CD4-positive, alpha-beta T cell (primary cell): ENCODE results near the gene YPEL2. TPM values are rescaled to one million over a fixed set of nuclear protein-coding genes. Genes with fewer than 3 reads are reported as not detected.
A peak's percentile ranks its signal among the peaks of the same experiment; 100 is the strongest.

Experiments used
- ATAC-seq: fragments of 200-7000 bp; cut with Tn5 transposase; one replicate; pipeline ENCODE4 v1.10.0; 2022; ENCODE audit warnings: mild to moderate bottlenecking; ENCODE audit not compliant: poor library complexity
- CTCF ChIA-PET: fragments of 350-600 bp; sonication (Branson Sonifier 250); formaldehyde crosslinking; loops from one replicate; lab custom pipeline; 2021; ENCODE audit warnings: antibody characterized with exemption, inconsistent platforms; lab: Charles Lee
- POLR2A ChIA-PET: fragments of 350-600 bp; sonication (Branson Sonifier 250); formaldehyde crosslinking; loops from one replicate; lab custom pipeline; 2021; ENCODE audit warnings: antibody characterized with exemption, inconsistent platforms; lab: Charles Lee
- DNase-seq, 14 experiments: peaks; one replicate each; pipeline ENCODE4 v3.0.0-alpha.2; 2013 to 2020; ENCODE audit warnings: mixed read lengths in 2 of 14
- H3K27ac ChIP-seq, 2 donors: one replicate each; pipeline versions ENCODE4 v1.5.1 to v1.7.0; 2013; ENCODE audit warnings: low read length in 2 of 2, low read depth in 1 of 2, mild to moderate bottlenecking in 1 of 2
- H3K27me3 ChIP-seq, 2 experiments: 1 replicate in 1 of 2; 2 replicates in 1 of 2; pipeline versions ENCODE4 v1.6.1 to v1.7.0; 2013; ENCODE audit warnings: low read length in 2 of 2, control low read depth in 1 of 2, mild to moderate bottlenecking in 1 of 2, moderate library complexity in 1 of 2; ENCODE audit not compliant: insufficient read depth in 2 of 2, control insufficient read depth in 1 of 2
- H3K36me3 ChIP-seq: one replicate; pipeline ENCODE4 v1.6.1; 2013; ENCODE audit warnings: low read length, control low read depth; ENCODE audit not compliant: insufficient read depth
- H3K4me1 ChIP-seq: one replicate; pipeline ENCODE4 v1.6.1; 2013; ENCODE audit warnings: low read length, control low read depth; ENCODE audit not compliant: insufficient read depth
- H3K4me3 ChIP-seq: one replicate; pipeline ENCODE4 v1.5.1; 2013; ENCODE audit warnings: mild to moderate bottlenecking, low read length, moderate library complexity
- H3K9me3 ChIP-seq, 2 experiments: 1 replicate in 1 of 2; 2 replicates in 1 of 2; pipeline versions ENCODE4 v1.6.1 to v1.7.0; 2013; ENCODE audit warnings: low read length in 2 of 2, mild to moderate bottlenecking in 2 of 2, control low read depth in 1 of 2, moderate library complexity in 1 of 2; ENCODE audit not compliant: control insufficient read depth in 1 of 2, insufficient read depth in 1 of 2
- H3K27ac Mint-ChIP-seq: one replicate; pipeline ENCODE4 v1.8.0; 2020; ENCODE audit warnings: mixed read lengths
- H3K27me3 Mint-ChIP-seq: one replicate; pipeline ENCODE4 v1.8.0; 2021; ENCODE audit warnings: mixed read lengths
- H3K36me3 Mint-ChIP-seq: one replicate; pipeline ENCODE4 v1.8.0; 2021; ENCODE audit warnings: low read depth, mixed read lengths
- H3K4me1 Mint-ChIP-seq: one replicate; pipeline ENCODE4 v1.8.0; 2021; ENCODE audit warnings: low read depth, mixed read lengths
- H3K4me3 Mint-ChIP-seq: one replicate; pipeline ENCODE4 v1.8.0; 2020; ENCODE audit warnings: mild to moderate bottlenecking, mixed read lengths
- H3K9me3 Mint-ChIP-seq: one replicate; pipeline ENCODE4 v1.8.0; 2020; ENCODE audit warnings: mixed read lengths
- CTCF ChIP-seq: fragments of 200-600 bp; IDR thresholded peaks from one replicate; pipeline ENCODE4 v1.8.0; 2022; ENCODE audit warnings: antibody characterized with exemption, mild to moderate bottlenecking
- intact Hi-C, 2 experiments: fragments of 100-400 bp; cut with DNase I in 1 of 2; cut with micrococcal nuclease in 1 of 2; formaldehyde crosslinking; loops; one replicate each; pipeline versions ENCODE4 v1.15.1 to v1.9.0; 2023 to 2025; cut with DNase I, micrococcal nuclease
- total RNA-seq, 174 experiments: library from RNA in 2 of 174; stranded (reverse) in 2 of 174; gene quantifications; one replicate each; pipeline ENCODE4 v1.2.3 and lab custom pipeline; 2021 to 2026

YPEL2 gene
- total RNA-seq, 2 experiments from 2014 or later = 69.1 to 71.6 TPM

GRCh38 chr17:59437791-59438281, 106.4 kb downstream of the YPEL2 start:
- no peaks in the 10 kb centered on the region for H3K36me3 ChIP-seq
- H3K9me3 ChIP-seq = peaks cover 0 to under 1% of the 10 kb centered on the region in 2 experiments
- TF ChIP-seq CTCF = no peak
- Mint-ChIP-seq H3K4me1 (peaks cover 24% of the 10 kb centered on the region), H3K27ac (no peak overlapping the region), H3K4me3 (no peak overlapping the region), H3K36me3 (no peaks in the 10 kb centered on the region), H3K27me3 (no peaks in the 10 kb centered on the region), H3K9me3 (no peaks in the 10 kb centered on the region)
- POLR2A ChIA-PET = interaction anchor here (0.8 to 0.9 kb wide), 2 partner anchors 76 to 108 kb away, joined by 3 read pairs; no protein-coding TSS in a partner anchor
- DNase-seq (peak in 2 of 14 experiments; percentile 35 to 44), ATAC-seq (no peak)
- CTCF ChIA-PET = no interaction called here
- peaks cover 18% of the 10 kb centered on the region for H3K4me1 ChIP-seq
- H3K27me3 ChIP-seq = no peaks in the 10 kb centered on the region
- no peak overlapping the region for H3K27ac ChIP-seq
- intact Hi-C loops = no loop called here
- no peak overlapping the region for H3K4me3 ChIP-seq

GRCh38 chr17:59439262-59439661, 107.8 kb downstream of the YPEL2 start:
- Histone ChIP-seq H3K9me3 (no peaks in the 10 kb centered on the region), H3K36me3 (no peaks in the 10 kb centered on the region), H3K27ac (no peak overlapping the region), H3K4me3 (no peak overlapping the region), H3K4me1 (peaks cover 18% of the 10 kb centered on the region), H3K27me3 (no peaks in the 10 kb centered on the region)
- H3K36me3 Mint-ChIP-seq = no peaks in the 10 kb centered on the region
- ChIA-PET CTCF (interaction anchor here (1.0 to 6.0 kb wide), 4 partner anchors 110 to 128 kb away, joined by 3 to 46 read pairs (median 16); no protein-coding TSS in a partner anchor), POLR2A (interaction anchor here (1.6 to 2.2 kb wide), 2 partner anchors 109 to 128 kb away, joined by 6 to 12 read pairs; no protein-coding TSS in a partner anchor)
- peaks cover 24% of the 10 kb centered on the region for H3K4me1 Mint-ChIP-seq
- H3K4me3 Mint-ChIP-seq = no peak overlapping the region
- TF ChIP-seq CTCF = no peak
- ATAC-seq (no peak), DNase-seq (no peak)
- no peaks in the 10 kb centered on the region for H3K27me3 Mint-ChIP-seq
- intact Hi-C loops = no loop called here
- no peak overlapping the region for H3K27ac Mint-ChIP-seq
- H3K9me3 Mint-ChIP-seq = no peaks in the 10 kb centered on the region

- intact Hi-C loops = loop anchor here (1.0 to 10.0 kb wide), 5 partner anchors 75 to 217 kb away; partner anchors contain the start of gene GDPD1 (in 1 of the 2)
- Mint-ChIP-seq H3K36me3 (no peaks in the 10 kb centered on the region), H3K9me3 (no peaks in the 10 kb centered on the region), H3K4me3 (no peak overlapping the region), H3K27ac (no peak overlapping the region), H3K4me1 (peaks cover 24% of the 10 kb centered on the region), H3K27me3 (no peaks in the 10 kb centered on the region)
- peaks cover 18% of the 10 kb centered on the region for H3K4me1 ChIP-seq
- H3K9me3 ChIP-seq = no peaks in the 10 kb centered on the region
- ATAC-seq = no peak
- peak in 1 of 14 experiments; percentile 22 for DNase-seq
- ChIA-PET POLR2A (interaction anchor here (1.6 to 2.2 kb wide), 3 partner anchors 77 to 129 kb away, joined by 6 to 12 read pairs (median 6); no protein-coding TSS in a partner anchor), CTCF (interaction anchor here (0.7 to 6.0 kb wide), 6 partner anchors 16 to 129 kb away, joined by 3 to 46 read pairs (median 3); no protein-coding TSS in a partner anchor)
- TF ChIP-seq CTCF = no peak
- H3K27me3 ChIP-seq = no peaks in the 10 kb centered on the region
- no peak overlapping the region for H3K4me3 ChIP-seq
- H3K27ac ChIP-seq = no peak overlapping the region
- no peaks in the 10 kb centered on the region for H3K36me3 ChIP-seq
Observed at GRCh38 chr17:59439741-59440211, 108.3 kb downstream of the YPEL2 start.
